ENCODE results near the gene SMC5.

- TF ChIP-seq, protein P1, sequence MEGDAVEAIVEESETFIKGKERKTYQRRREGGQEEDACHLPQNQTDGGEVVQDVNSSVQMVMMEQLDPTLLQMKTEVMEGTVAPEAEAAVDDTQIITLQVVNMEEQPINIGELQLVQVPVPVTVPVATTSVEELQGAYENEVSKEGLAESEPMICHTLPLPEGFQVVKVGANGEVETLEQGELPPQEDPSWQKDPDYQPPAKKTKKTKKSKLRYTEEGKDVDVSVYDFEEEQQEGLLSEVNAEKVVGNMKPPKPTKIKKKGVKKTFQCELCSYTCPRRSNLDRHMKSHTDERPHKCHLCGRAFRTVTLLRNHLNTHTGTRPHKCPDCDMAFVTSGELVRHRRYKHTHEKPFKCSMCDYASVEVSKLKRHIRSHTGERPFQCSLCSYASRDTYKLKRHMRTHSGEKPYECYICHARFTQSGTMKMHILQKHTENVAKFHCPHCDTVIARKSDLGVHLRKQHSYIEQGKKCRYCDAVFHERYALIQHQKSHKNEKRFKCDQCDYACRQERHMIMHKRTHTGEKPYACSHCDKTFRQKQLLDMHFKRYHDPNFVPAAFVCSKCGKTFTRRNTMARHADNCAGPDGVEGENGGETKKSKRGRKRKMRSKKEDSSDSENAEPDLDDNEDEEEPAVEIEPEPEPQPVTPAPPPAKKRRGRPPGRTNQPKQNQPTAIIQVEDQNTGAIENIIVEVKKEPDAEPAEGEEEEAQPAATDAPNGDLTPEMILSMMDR (IDR thresholded peaks at IDR 0.05), result peak; percentile 53 to 71 (median 55)
- TF ChIP-seq EP300 (IDR thresholded peaks at IDR 0.05), result peak in 1 of 2 donors; percentile 29
- TF ChIP-seq POLR2A (IDR thresholded peaks at IDR 0.05), result no peak
Observed at GRCh38 chr9:70352802-70353201, 94.0 kb downstream of the SMC5 start.
